ENCODE data around the gene SLC25A20.
"Not testable (repeated sequence)": the region's sequence is repeated elsewhere in the genome, so short reads cannot be mapped to it uniquely, and the experiment has no call there.

The SLC25A20 gene

GRCh38 chr3:48898383-48899234 lies at the start of gene SLC25A20:
SLC25A20 (minus strand) TSS chr3:48898882; CDS start chr3:48898794, 88 bp downstream.
- peak; percentile 89 for DNase-seq (ENCODE audit: low read depth)

GRCh38 chr3:48945891-48946549 lies 47.3 kb upstream of the SLC25A20 start:
- no peak for DNase-seq (ENCODE audit: low read depth)

- DNase-seq (ENCODE audit: low read depth) = no peak
Observed at GRCh38 chr3:48945432-48945831, 46.8 kb upstream of the SLC25A20 start.

GRCh38 chr3:48938689-48939088 lies 40.0 kb upstream of the SLC25A20 start:
- no peak for DNase-seq (ENCODE audit: low read depth)

GRCh38 chr3:48938156-48938555 lies 39.5 kb upstream of the SLC25A20 start:
- peak; percentile 41 for DNase-seq (ENCODE audit: low read depth)

GRCh38 chr3:48935530-48935929 lies 36.8 kb upstream of the SLC25A20 start:
- no peak for DNase-seq (ENCODE audit: low read depth)

GRCh38 chr3:48934333-48934991 lies 35.8 kb upstream of the SLC25A20 start:
- no peak for DNase-seq (ENCODE audit: low read depth)

- DNase-seq (ENCODE audit: low read depth) = no peak
Observed at GRCh38 chr3:48931944-48932580, 33.4 kb upstream of the SLC25A20 start.

- DNase-seq (ENCODE audit: low read depth) = no peak
Observed at GRCh38 chr3:48930590-48930989, 31.9 kb upstream of the SLC25A20 start.

- peak; percentile 9 for DNase-seq (ENCODE audit: low read depth)
Observed at GRCh38 chr3:48929358-48930035, 30.8 kb upstream of the SLC25A20 start.

- peak; percentile 47 for DNase-seq (ENCODE audit: low read depth)
Observed at GRCh38 chr3:48928679-48929078, 30.0 kb upstream of the SLC25A20 start.

- peak; percentile 62 for DNase-seq (ENCODE audit: low read depth)
Observed at GRCh38 chr3:48927928-48928327, 29.2 kb upstream of the SLC25A20 start.

- DNase-seq (ENCODE audit: low read depth) = peak; percentile 37
Observed at GRCh38 chr3:48926425-48927392, 28.0 kb upstream of the SLC25A20 start.

GRCh38 chr3:48919215-48920138 lies 20.8 kb upstream of the SLC25A20 start:
- DNase-seq (ENCODE audit: low read depth) = peak; percentile 69

GRCh38 chr3:48918388-48919214 lies 19.9 kb upstream of the SLC25A20 start, which contains the start of gene ARIH2:
ARIH2 (plus strand) TSS chr3:48918842; CDS start chr3:48927559, 8,717 bp downstream.
- DNase-seq (ENCODE audit: low read depth) = peak; percentile 94

GRCh38 chr3:48915296-48915695 lies 16.6 kb upstream of the SLC25A20 start:
- DNase-seq (ENCODE audit: low read depth) = no peak

- not testable (repeated sequence) for DNase-seq (ENCODE audit: low read depth)
Observed at GRCh38 chr3:48907026-48907425, 8.3 kb upstream of the SLC25A20 start.

GRCh38 chr3:48899273-48899672 lies 591 bp upstream of the SLC25A20 start:
- DNase-seq (ENCODE audit: low read depth) = no peak
